H9 (cell line): ENCODE measurements around the gene ETHE1. TPM values are rescaled to one million over a fixed set of nuclear protein-coding genes. Genes with fewer than 3 reads are reported as not detected.
A peak's percentile ranks its signal among the peaks of the same experiment; 100 is the strongest.

ENCODE experiments used
- DNase-seq: peaks from one replicate; pipeline ENCODE4 v3.0.0-alpha.2; 2017
- H2AFZ ChIP-seq: one replicate; pipeline ENCODE4 v1.6.1; 2013; ENCODE audit warnings: mild to moderate bottlenecking, low read length, control low read depth, moderate library complexity
- H2AK5ac ChIP-seq: 2 replicates; pipeline ENCODE4 v1.6.1; 2013; ENCODE audit warnings: low read length, control low read depth, mixed read lengths; ENCODE audit not compliant: insufficient read length
- H2BK120ac ChIP-seq: one replicate; pipeline ENCODE4 v1.6.1; 2013; ENCODE audit warnings: low read depth, mild to moderate bottlenecking, low read length, control low read depth, inconsistent platforms; ENCODE audit not compliant: poor library complexity, severe bottlenecking
- H2BK12ac ChIP-seq: 2 replicates; pipeline ENCODE4 v1.6.1; 2013; ENCODE audit warnings: low read length, control low read depth, mixed read lengths, low read depth; ENCODE audit not compliant: insufficient read length
- H2BK15ac ChIP-seq: 2 replicates; pipeline ENCODE4 v1.6.1; 2013; ENCODE audit warnings: low read depth, low read length, control low read depth
- H2BK20ac ChIP-seq: one replicate; pipeline ENCODE4 v1.6.1; 2013; ENCODE audit warnings: low read depth, mild to moderate bottlenecking, low read length, control low read depth, inconsistent platforms; ENCODE audit not compliant: poor library complexity, severe bottlenecking
- H2BK5ac ChIP-seq: 2 replicates; pipeline ENCODE4 v1.6.1; 2013; ENCODE audit warnings: low read length, control low read depth, mixed read lengths; ENCODE audit not compliant: insufficient read length
- H3K14ac ChIP-seq: 2 replicates; pipeline ENCODE4 v1.6.1; 2013; ENCODE audit warnings: low read length, control low read depth; ENCODE audit not compliant: insufficient read depth
- H3K18ac ChIP-seq: 2 replicates; pipeline ENCODE4 v1.6.1; 2013; ENCODE audit warnings: low read depth, mild to moderate bottlenecking, mixed read lengths, low read length, control low read depth; ENCODE audit not compliant: insufficient read length
- H3K23ac ChIP-seq: 2 replicates; pipeline ENCODE4 v1.6.1; 2013; ENCODE audit warnings: low read length, control low read depth, mixed read lengths, low read depth; ENCODE audit not compliant: insufficient read length
- H3K23me2 ChIP-seq: 2 replicates; pipeline ENCODE4 v1.6.1; 2013; ENCODE audit warnings: low read depth, mild to moderate bottlenecking, mixed read lengths, low read length, control low read depth; ENCODE audit not compliant: insufficient read length, poor library complexity, severe bottlenecking
- H3K27ac ChIP-seq: 2 replicates; pipeline ENCODE4 v1.5.1; 2013; ENCODE audit warnings: low read length, control low read depth, mixed read lengths, low read depth; ENCODE audit not compliant: insufficient read length
- H3K27me3 ChIP-seq: 2 replicates; pipeline ENCODE4 v1.6.1; 2013; ENCODE audit warnings: low read length, control low read depth, inconsistent platforms; ENCODE audit not compliant: insufficient read depth
- H3K4ac ChIP-seq: 2 replicates; pipeline ENCODE4 v1.6.1; 2013; ENCODE audit warnings: low read depth, mild to moderate bottlenecking, control low read depth, inconsistent platforms, low read length, moderate library complexity
- H3K4me1 ChIP-seq: 2 replicates; pipeline ENCODE4 v1.6.1; 2013; ENCODE audit warnings: low read length, control low read depth, inconsistent platforms; ENCODE audit not compliant: insufficient read depth
- H3K4me2 ChIP-seq: 2 replicates; pipeline ENCODE4 v1.6.1; 2013; ENCODE audit warnings: low read length, control low read depth, mixed read lengths; ENCODE audit not compliant: insufficient read length, insufficient read depth
- H3K56ac ChIP-seq: 2 replicates; pipeline ENCODE4 v1.6.1; 2013; ENCODE audit warnings: low read depth, mild to moderate bottlenecking, mixed read lengths, low read length, control low read depth; ENCODE audit not compliant: insufficient read length
- H3K79me1 ChIP-seq: 2 replicates; pipeline ENCODE4 v1.6.1; 2013; ENCODE audit warnings: low read depth, mild to moderate bottlenecking, moderate library complexity, low read length, control low read depth, inconsistent platforms; ENCODE audit not compliant: insufficient read depth, poor library complexity, severe bottlenecking
- H3K79me2 ChIP-seq: 2 replicates; pipeline ENCODE4 v1.6.1; 2013; ENCODE audit warnings: low read length, control low read depth, inconsistent platforms; ENCODE audit not compliant: insufficient read depth
- H3K9ac ChIP-seq: 2 replicates; pipeline ENCODE4 v1.6.1; 2013; ENCODE audit warnings: low read length, control low read depth, mixed read lengths; ENCODE audit not compliant: insufficient read length; ENCODE audit errors: extremely low read depth
- H3K9me3 ChIP-seq: one replicate; pipeline ENCODE4 v1.6.1; 2013; ENCODE audit warnings: low read depth, low read length, inconsistent platforms; ENCODE audit not compliant: control insufficient read depth
- H3T11ph ChIP-seq: one replicate; pipeline ENCODE4 v1.6.1; 2013; ENCODE audit warnings: mild to moderate bottlenecking, low read length, control low read depth, inconsistent platforms
- H4K20me1 ChIP-seq: one replicate; pipeline ENCODE4 v1.6.1; 2013; ENCODE audit not compliant: control insufficient read depth, insufficient read length, insufficient read depth
- H4K5ac ChIP-seq: 2 replicates; pipeline ENCODE4 v1.6.1; 2013; ENCODE audit warnings: low read depth, mild to moderate bottlenecking, mixed read lengths, low read length, control low read depth; ENCODE audit not compliant: insufficient read length
- H4K8ac ChIP-seq: replicated peaks from 2 replicates; pipeline ENCODE4 v1.6.1; 2013; ENCODE audit warnings: low read length, control low read depth, mixed read lengths, low read depth; ENCODE audit not compliant: insufficient read length
- H4K91ac ChIP-seq: 2 replicates; pipeline ENCODE4 v1.6.1; 2013; ENCODE audit warnings: low read depth, mild to moderate bottlenecking, moderate library complexity, mixed read lengths, low read length, control low read depth; ENCODE audit not compliant: insufficient read length
- H3K27ac Mint-ChIP-seq, 3 experiments: 2 replicates in 2 of 3; 3 replicates in 1 of 3; pipeline ENCODE4 v1.8.0; 2020 to 2021; ENCODE audit warnings: mixed read lengths in 3 of 3, mild to moderate bottlenecking in 1 of 3, moderate library complexity in 1 of 3
- H3K27me3 Mint-ChIP-seq: 2 replicates; pipeline ENCODE4 v1.8.0; 2021; ENCODE audit warnings: low read depth, mild to moderate bottlenecking, moderate library complexity, mixed read lengths
- H3K36me3 Mint-ChIP-seq, 3 experiments: 2 replicates in 2 of 3; 3 replicates in 1 of 3; pipeline ENCODE4 v1.8.0; 2020 to 2021; ENCODE audit warnings: low read depth in 3 of 3, mixed read lengths in 3 of 3; ENCODE audit not compliant: insufficient read depth in 1 of 3
- H3K4me1 Mint-ChIP-seq, 2 experiments: 2 replicates each; pipeline ENCODE4 v1.8.0; 2020; ENCODE audit warnings: mixed read lengths in 2 of 2
- H3K4me3 Mint-ChIP-seq, 2 experiments: 2 replicates in 1 of 2; 3 replicates in 1 of 2; pipeline ENCODE4 v1.8.0; 2020 to 2021; ENCODE audit warnings: mild to moderate bottlenecking in 2 of 2, mixed read lengths in 2 of 2, moderate library complexity in 1 of 2
- H3K9me3 Mint-ChIP-seq, 2 experiments: 2 replicates in 1 of 2; 3 replicates in 1 of 2; pipeline ENCODE4 v1.8.0; 2020; ENCODE audit warnings: mild to moderate bottlenecking in 2 of 2, mixed read lengths in 2 of 2, moderate library complexity in 1 of 2
- WGBS: extraction: QIAGEN DNeasy Blood & Tissue Kit; methylation state at CpG from one replicate; pipeline ENCODE4 v1.1.7; 2013; ENCODE audit warnings: missing lambda C conversion rate, low lambda C conversion rate, mixed read lengths; ENCODE audit not compliant: insufficient read length; ENCODE audit errors: extremely low coverage; 5-methylcytosine and 5-hydroxymethylcytosine counted together
- total RNA-seq: library from RNA; stranded (reverse); gene quantifications from 2 replicates; pipeline ENCODE4 v1.2.1, GENCODE V29; 2021
- TF ChIP-seq, protein P1 (sequence below): fragments of 200-600 bp; sonication (generic); conservative IDR thresholded peaks from 3 replicates; pipeline ENCODE4 v1.8.0; 2021; ENCODE audit warnings: antibody characterized with exemption, mild to moderate bottlenecking

The ETHE1 gene
- total RNA-seq, 1 experiment from 2014 or later = 18.8 TPM

GRCh38 chr19:43562226-43562697, 35.3 kb upstream of the ETHE1 start:
- H3K36me3 Mint-ChIP-seq = peaks cover 6 to 34% (median 22%) of the 10 kb centered on the region in 3 experiments; a peak in 6 of 7 replicates

More at GRCh38 chr19:43562226-43562697, 35.3 kb upstream of the ETHE1 start:
- H3K79me2 ChIP-seq = no peaks in the 10 kb centered on the region
- no peak overlapping the region for H2BK5ac ChIP-seq
- H2AFZ ChIP-seq = no peak overlapping the region
- H4K20me1 ChIP-seq = no peaks in the 10 kb centered on the region
- no peak overlapping the region for H4K8ac ChIP-seq
- no peak overlapping the region for H3K56ac ChIP-seq
- no peaks in the 10 kb centered on the region for H3K4me1 ChIP-seq
- no peak overlapping the region for H2BK20ac ChIP-seq
- H3K9ac ChIP-seq = no peak overlapping the region
- H3K4me1 Mint-ChIP-seq = no peaks in the 10 kb centered on the region
- no peaks in the 10 kb centered on the region for H3K27me3 ChIP-seq
- H3K27ac Mint-ChIP-seq = peak overlapping the region in 1 of 3 experiments; percentile 56; a peak in 1 of 7 replicates
- H3K23me2 ChIP-seq = no peaks in the 10 kb centered on the region
- no peak for DNase-seq
- no peak overlapping the region for H4K5ac ChIP-seq
- H3K4ac ChIP-seq = no peak overlapping the region
- no peak overlapping the region for H3K27ac ChIP-seq
- H3K9me3 Mint-ChIP-seq = no peaks in the 10 kb centered on the region
- no peak overlapping the region for H3K4me3 Mint-ChIP-seq
- TF ChIP-seq, protein P1, sequence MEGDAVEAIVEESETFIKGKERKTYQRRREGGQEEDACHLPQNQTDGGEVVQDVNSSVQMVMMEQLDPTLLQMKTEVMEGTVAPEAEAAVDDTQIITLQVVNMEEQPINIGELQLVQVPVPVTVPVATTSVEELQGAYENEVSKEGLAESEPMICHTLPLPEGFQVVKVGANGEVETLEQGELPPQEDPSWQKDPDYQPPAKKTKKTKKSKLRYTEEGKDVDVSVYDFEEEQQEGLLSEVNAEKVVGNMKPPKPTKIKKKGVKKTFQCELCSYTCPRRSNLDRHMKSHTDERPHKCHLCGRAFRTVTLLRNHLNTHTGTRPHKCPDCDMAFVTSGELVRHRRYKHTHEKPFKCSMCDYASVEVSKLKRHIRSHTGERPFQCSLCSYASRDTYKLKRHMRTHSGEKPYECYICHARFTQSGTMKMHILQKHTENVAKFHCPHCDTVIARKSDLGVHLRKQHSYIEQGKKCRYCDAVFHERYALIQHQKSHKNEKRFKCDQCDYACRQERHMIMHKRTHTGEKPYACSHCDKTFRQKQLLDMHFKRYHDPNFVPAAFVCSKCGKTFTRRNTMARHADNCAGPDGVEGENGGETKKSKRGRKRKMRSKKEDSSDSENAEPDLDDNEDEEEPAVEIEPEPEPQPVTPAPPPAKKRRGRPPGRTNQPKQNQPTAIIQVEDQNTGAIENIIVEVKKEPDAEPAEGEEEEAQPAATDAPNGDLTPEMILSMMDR = no peak
- no peak overlapping the region for H3K4me2 ChIP-seq
- H3K79me1 ChIP-seq = no peaks in the 10 kb centered on the region
- H2BK12ac ChIP-seq = no peak overlapping the region
- H2BK15ac ChIP-seq = no peak overlapping the region
- H3K27me3 Mint-ChIP-seq = no peaks in the 10 kb centered on the region; the same call in 1 of the 2 replicates
- H3K18ac ChIP-seq = no peak overlapping the region
- WGBS = no CpG with 5 or more reads among the region's 6 CpGs
- H3K23ac ChIP-seq = no peak overlapping the region
- no peaks in the 10 kb centered on the region for H3K9me3 ChIP-seq
- H3K14ac ChIP-seq = no peak overlapping the region
- H2AK5ac ChIP-seq = no peak overlapping the region
- no peak overlapping the region for H3T11ph ChIP-seq
- no peak overlapping the region for H2BK120ac ChIP-seq
- H4K91ac ChIP-seq = no peak overlapping the region
